ENCODE data around the gene TASP1. TPM values are rescaled to one million over a fixed set of nuclear protein-coding genes. Genes with fewer than 3 reads are reported as not detected.
A peak's percentile ranks its signal among the peaks of the same experiment; 100 is the strongest.

TASP1 gene
- total RNA-seq, 1 experiment from 2014 or later, result 19.0 TPM

- BruUV-seq (replicated peaks), result no TSS peak
- CTCF ChIA-PET, result no interaction called here
- intact Hi-C loops (cut with micrococcal nuclease), result no loop called here
Measured at GRCh38 chr20:13552061-13552460, 86.7 kb downstream of the TASP1 start.

GRCh38 chr20:13549451-13549850 is 89.3 kb downstream of the TASP1 start:
- ChIA-PET POLR2A (interaction anchor here (0.6 kb wide), 1 partner anchor 127 kb away, joined by 4 read pairs; no protein-coding TSS in a partner anchor), CTCF (interaction anchor here (0.5 to 8.4 kb wide), 10 partner anchors 10 to 877 kb away, joined by 3 to 255 read pairs (median 4); no protein-coding TSS in a partner anchor)
- no peaks in the 10 kb centered on the region for H3K27me3 Mint-ChIP-seq (ENCODE audit: insufficient read depth, unreplicated experiment)
- DNase-seq (ENCODE audit: unreplicated experiment), result no peak
- no peaks in the 10 kb centered on the region for H3K9me3 Mint-ChIP-seq (ENCODE audit: unreplicated experiment)
- peaks cover 3% of the 10 kb centered on the region for H3K4me1 Mint-ChIP-seq (ENCODE audit: insufficient read depth, unreplicated experiment)
- intact Hi-C loops (cut with micrococcal nuclease), result loop anchor here (10.0 kb wide), 1 partner anchor 225 kb away; no protein-coding TSS in a partner anchor
- H3K36me3 Mint-ChIP-seq (ENCODE audit: insufficient read depth, unreplicated experiment), result no peaks in the 10 kb centered on the region
- no peak overlapping the region for H3K4me3 Mint-ChIP-seq (ENCODE audit: unreplicated experiment)
- no TSS peak for BruUV-seq (replicated peaks)
- no peak overlapping the region for H3K27ac Mint-ChIP-seq (ENCODE audit: low read depth, unreplicated experiment)
- TF ChIP-seq CTCF (IDR thresholded peaks at IDR 0.05; ENCODE audit: unreplicated experiment), result no peak

More at GRCh38 chr20:13552061-13552460, 86.7 kb downstream of the TASP1 start:
- Mint-ChIP-seq H3K4me3 (ENCODE audit: unreplicated experiment) (no peak overlapping the region), H3K27me3 (ENCODE audit: insufficient read depth, unreplicated experiment) (no peaks in the 10 kb centered on the region), H3K27ac (ENCODE audit: low read depth, unreplicated experiment) (no peak overlapping the region), H3K4me1 (ENCODE audit: insufficient read depth, unreplicated experiment) (peaks cover 6% of the 10 kb centered on the region), H3K36me3 (ENCODE audit: insufficient read depth, unreplicated experiment) (peaks cover 6% of the 10 kb centered on the region), H3K9me3 (ENCODE audit: unreplicated experiment) (no peaks in the 10 kb centered on the region)
- no peak for DNase-seq (ENCODE audit: unreplicated experiment)
- POLR2A ChIA-PET, result no interaction called here
- no peak for TF ChIP-seq CTCF (IDR thresholded peaks at IDR 0.05; ENCODE audit: unreplicated experiment)

- peak overlapping the region; percentile 4 for H3K27ac Mint-ChIP-seq (ENCODE audit: low read depth, unreplicated experiment)
- H3K4me3 Mint-ChIP-seq (ENCODE audit: unreplicated experiment), result no peak overlapping the region
- no peaks in the 10 kb centered on the region for H3K9me3 Mint-ChIP-seq (ENCODE audit: unreplicated experiment)
- TF ChIP-seq CTCF (IDR thresholded peaks at IDR 0.05; ENCODE audit: unreplicated experiment), result peak; percentile 67
- ChIA-PET POLR2A (interaction anchor here (0.6 to 1.6 kb wide), 10 partner anchors 10 to 428 kb away, joined by 3 to 6 read pairs (median 3); no protein-coding TSS in a partner anchor), CTCF (interaction anchor here (0.5 to 8.4 kb wide), 132 partner anchors 9 to 1346 kb away, joined by 3 to 255 read pairs (median 5); partner anchors contain the start of gene ISM1)
- no peaks in the 10 kb centered on the region for H3K27me3 Mint-ChIP-seq (ENCODE audit: insufficient read depth, unreplicated experiment)
- intact Hi-C loops (cut with micrococcal nuclease), result loop anchor here (1.0 to 10.0 kb wide), 6 partner anchors 87 to 622 kb away; no protein-coding TSS in a partner anchor
- BruUV-seq (replicated peaks), result no TSS peak
- H3K4me1 Mint-ChIP-seq (ENCODE audit: insufficient read depth, unreplicated experiment), result peaks cover 3% of the 10 kb centered on the region
- no peaks in the 10 kb centered on the region for H3K36me3 Mint-ChIP-seq (ENCODE audit: insufficient read depth, unreplicated experiment)
- peak; percentile 86 for DNase-seq (ENCODE audit: unreplicated experiment)
Measured at GRCh38 chr20:13546497-13547131, 92.1 kb downstream of the TASP1 start.

- POLR2A ChIA-PET, result interaction anchor here (0.5 to 1.6 kb wide), 4 partner anchors 11 to 427 kb away, joined by 3 to 6 read pairs (median 4); no protein-coding TSS in a partner anchor
- H3K27ac Mint-ChIP-seq (ENCODE audit: low read depth, unreplicated experiment), result no peak overlapping the region
Measured at GRCh38 chr20:13545790-13546189, 92.9 kb downstream of the TASP1 start.

More at GRCh38 chr20:13545790-13546189, 92.9 kb downstream of the TASP1 start:
- H3K4me3 Mint-ChIP-seq (ENCODE audit: unreplicated experiment), result no peak overlapping the region
- no TSS peak for BruUV-seq (replicated peaks)
- no peaks in the 10 kb centered on the region for H3K36me3 Mint-ChIP-seq (ENCODE audit: insufficient read depth, unreplicated experiment)
- TF ChIP-seq CTCF (IDR thresholded peaks at IDR 0.05; ENCODE audit: unreplicated experiment), result no peak
- intact Hi-C loops (cut with micrococcal nuclease), result loop anchor here (1.0 to 10.0 kb wide), 6 partner anchors 86 to 621 kb away; no protein-coding TSS in a partner anchor
- CTCF ChIA-PET, result interaction anchor here (0.6 to 8.4 kb wide), 91 partner anchors 8 to 621 kb away, joined by 3 to 255 read pairs (median 7); partner anchors contain the start of gene ISM1
- peaks cover 3% of the 10 kb centered on the region for H3K4me1 Mint-ChIP-seq (ENCODE audit: insufficient read depth, unreplicated experiment)
- H3K9me3 Mint-ChIP-seq (ENCODE audit: unreplicated experiment), result no peaks in the 10 kb centered on the region
- no peak for DNase-seq (ENCODE audit: unreplicated experiment)
- no peaks in the 10 kb centered on the region for H3K27me3 Mint-ChIP-seq (ENCODE audit: insufficient read depth, unreplicated experiment)
